HepG2 (cell line): ENCODE measurements around the gene MCTS1. TPM values are rescaled to one million over a fixed set of nuclear protein-coding genes. Genes with fewer than 3 reads are reported as not detected.

Source experiments
- CENPBD1 ChIP-seq: sonication (generic); formaldehyde crosslinking; IDR thresholded peaks from 2 replicates; pipeline ENCODE4 v1.8.0; 2022; ENCODE audit warnings: missing genetic modification reagents, low read depth, mild to moderate bottlenecking, borderline replicate concordance
- CHD4 ChIP-seq: fragments of 200-600 bp; sonication (generic); IDR thresholded peaks from 2 replicates; pipeline ENCODE4 v1.7.0; 2017; ENCODE audit warnings: mild to moderate bottlenecking, low read length, borderline replicate concordance
- EED ChIP-seq: sonication (generic); formaldehyde crosslinking; IDR thresholded peaks from 2 replicates; pipeline ENCODE4 v1.5.0; 2020; ENCODE audit warnings: mild to moderate bottlenecking, missing genetic modification reagents
- ELF1 ChIP-seq: sonication (generic); formaldehyde crosslinking; IDR thresholded peaks from 2 replicates; pipeline ENCODE4 v1.4.0; 2020; ENCODE audit warnings: missing genetic modification reagents
- FOSL2 ChIP-seq: sonication (generic); formaldehyde crosslinking; IDR thresholded peaks from 2 replicates; pipeline ENCODE4 v1.4.0; 2020; ENCODE audit warnings: missing genetic modification reagents
- FOXP1 ChIP-seq, 2 experiments: fragments of 450-650 bp in 1 of 2; IDR thresholded peaks; 2 replicates each; pipeline ENCODE4 v1.6.1; 2017 to 2018; ENCODE audit warnings: antibody characterized with exemption in 1 of 2
- GATA4 ChIP-seq: sonication (generic); IDR thresholded peaks from 2 replicates; pipeline ENCODE4 v1.6.1; 2016; ENCODE audit warnings: antibody characterized with exemption, low read depth, borderline replicate concordance
- MAFF ChIP-seq: IDR thresholded peaks from 2 replicates; pipeline ENCODE4 v1.6.1; 2011; ENCODE audit warnings: low read depth, low read length, improper control_type of control experiment
- MLX ChIP-seq: IDR thresholded peaks from 2 replicates; pipeline ENCODE4 v1.6.1; 2016
- MYPOP ChIP-seq: sonication (generic); formaldehyde crosslinking; IDR thresholded peaks from 2 replicates; pipeline ENCODE4 v1.8.1; 2023; ENCODE audit warnings: mild to moderate bottlenecking, moderate library complexity, missing genetic modification reagents
- NCOR1 ChIP-seq: fragments of 200-600 bp; sonication (generic); IDR thresholded peaks from 2 replicates; pipeline ENCODE4 v1.7.0; 2017; ENCODE audit warnings: antibody characterized with exemption, low read length, borderline replicate concordance
- PREB ChIP-seq: sonication (generic); formaldehyde crosslinking; IDR thresholded peaks from 2 replicates; pipeline ENCODE4 v1.4.0; 2020; ENCODE audit warnings: missing genetic modification reagents
- SAFB2 ChIP-seq: sonication (generic); formaldehyde crosslinking; IDR thresholded peaks from 2 replicates; pipeline ENCODE4 v1.5.1; 2020; ENCODE audit warnings: missing genetic modification reagents, low read depth, mild to moderate bottlenecking, borderline replicate concordance
- SMAD1 ChIP-seq: sonication (generic); formaldehyde crosslinking; IDR thresholded peaks from 2 replicates; pipeline ENCODE4 v1.4.0; 2020; ENCODE audit warnings: missing genetic modification reagents, low read depth, mild to moderate bottlenecking, borderline replicate concordance
- SP4 ChIP-seq: sonication (generic); formaldehyde crosslinking; IDR thresholded peaks from 2 replicates; pipeline ENCODE4 v1.8.1; 2023; ENCODE audit warnings: mild to moderate bottlenecking, missing genetic modification reagents
- ZHX2 ChIP-seq, 2 experiments: sonication (generic) in 1 of 2; formaldehyde crosslinking in 1 of 2; IDR thresholded peaks; 2 replicates each; pipeline versions ENCODE4 v1.6.1 to v1.9.0; 2014 to 2022; ENCODE audit warnings: antibody characterized with exemption in 1 of 2, borderline replicate concordance in 1 of 2, inconsistent platforms in 1 of 2, low read depth in 1 of 2, missing genetic modification reagents in 1 of 2
- ZKSCAN1 ChIP-seq: fragments of 150-350 bp; IDR thresholded peaks from 2 replicates; pipeline ENCODE4 v1.6.1; 2014; ENCODE audit warnings: low read length
- ZNF317 ChIP-seq: sonication (generic); formaldehyde crosslinking; IDR thresholded peaks from 2 replicates; pipeline ENCODE4 v1.5.0; 2020; ENCODE audit warnings: mild to moderate bottlenecking, missing genetic modification reagents
- ZNF792 ChIP-seq: IDR thresholded peaks from 2 replicates; pipeline ENCODE4 v1.6.1; 2016
- polyA plus RNA-seq, 8 experiments: library from polyadenylated mRNA; depleted of rRNA in 3 of 8; stranded (reverse) in 7 of 8; unstranded in 1 of 8; fragments of >200 nt; fragmentation: Illumina TruSeq in 4 of 8; extraction: Trizol in 4 of 8; gene quantifications; 2 replicates each; pipeline versions ENCODE4 v1.2.1 to v1.2.3, GENCODE V29; 2011 to 2016; ENCODE audit warnings: low read depth in 4 of 8, missing spikeins in 1 of 8, mixed read lengths in 1 of 8; ENCODE audit not compliant: insufficient read depth in 1 of 8
- total RNA-seq, 5 experiments: library from RNA; depleted of rRNA; stranded (reverse); fragments of >200 nt; fragmentation: Illumina TruSeq; extraction: Trizol; gene quantifications; 2 replicates each; pipeline ENCODE4 v1.2.3, GENCODE V29; 2016; ENCODE audit warnings: low read depth in 1 of 5

MCTS1 gene
- total and polyA plus RNA-seq, 2 of the 13 experiments (the other 11 are each of a cell fraction or from before 2014, with no cell fraction given), result 30.1 to 59.0 TPM

- TF ChIP-seq CHD4, result no peak
- TF ChIP-seq EED (CRISPR knock-in tag), result no peak
- no peak for TF ChIP-seq ZNF792
- TF ChIP-seq ELF1 (CRISPR knock-in tag), result peak; percentile 40; the same call in 1 of the 2 replicates
- 0 out of 2 replicates have a peak, but pooled peaks have one; percentile 21 for TF ChIP-seq ZHX2 (IDR thresholded peaks at IDR 0.05; ENCODE audit: low read depth)
- TF ChIP-seq ZHX2 (CRISPR knock-in tag; IDR thresholded peaks at IDR 0.05; ENCODE audit: borderline replicate concordance), result no peak
- no peak for TF ChIP-seq SAFB2 (CRISPR knock-in tag)
- TF ChIP-seq NCOR1, result no peak
- no peak for TF ChIP-seq SMAD1 (CRISPR knock-in tag)
- no peak for TF ChIP-seq PREB (CRISPR knock-in tag)
- TF ChIP-seq MYPOP (CRISPR knock-in tag), result no peak
- no peak for TF ChIP-seq ZNF317 (CRISPR knock-in tag)
- TF ChIP-seq FOXP1 (IDR thresholded peaks at IDR 0.05), result no peak
- TF ChIP-seq FOXP1 (CRISPR knock-in tag; IDR thresholded peaks at IDR 0.05), result peak; percentile 7; the same call in 1 of the 2 replicates
- TF ChIP-seq GATA4, result no peak
- TF ChIP-seq FOSL2, result 0 out of 2 replicates have a peak, but pooled peaks have one; percentile 1
- TF ChIP-seq MLX (CRISPR knock-in tag), result no peak
- TF ChIP-seq SP4, result peak; percentile 42; the same call in 1 of the 2 replicates
- no peak for TF ChIP-seq CENPBD1 (CRISPR knock-in tag)
- no peak for TF ChIP-seq ZKSCAN1
- TF ChIP-seq MAFF, result no peak
Measured at GRCh38 chrX:120560842-120561633, 42.9 kb upstream of the MCTS1 start, which contains the start of gene CUL4B (continued).
